Measurements from ENCODE around the gene PTPRR.

GRCh38 chr12:70706611-70707010, 213.9 kb downstream of the PTPRR start:
- TF ChIP-seq FOXK2 (IDR thresholded peaks at IDR 0.05): no peak
- no peak for TF ChIP-seq TARDBP (IDR thresholded peaks at IDR 0.05)

Data from HEK293T (cell line).